EH (cell line): ENCODE measurements around the gene KHDRBS2.
"Not testable (repeated sequence)": the region's sequence is repeated elsewhere in the genome, so short reads cannot be mapped to it uniquely, and the experiment has no call there.

Experiments
- DNase-seq: peaks from one replicate; pipeline ENCODE4 v3.0.0-alpha.2; 2015; ENCODE audit warnings: low read depth

KHDRBS2 gene

GRCh38 chr6:61867635-61868034, 418.4 kb downstream of the KHDRBS2 start:
- no peak for DNase-seq

- no peak for DNase-seq
Measured at GRCh38 chr6:61857541-61857940, 428.5 kb downstream of the KHDRBS2 start.

- no peak for DNase-seq
Measured at GRCh38 chr6:61841958-61842357, 444.1 kb downstream of the KHDRBS2 start.

- DNase-seq, result no peak
Measured at GRCh38 chr6:61835237-61835636, 450.8 kb downstream of the KHDRBS2 start.

GRCh38 chr6:61833176-61833755, 452.8 kb downstream of the KHDRBS2 start:
- no peak for DNase-seq

- DNase-seq, result no peak
Measured at GRCh38 chr6:61817716-61818115, 468.3 kb downstream of the KHDRBS2 start.

- DNase-seq, result no peak
Measured at GRCh38 chr6:61810047-61810446, 476.0 kb downstream of the KHDRBS2 start.

GRCh38 chr6:61809004-61809595, 476.9 kb downstream of the KHDRBS2 start:
- DNase-seq, result no peak

- DNase-seq, result no peak
Measured at GRCh38 chr6:61787998-61788397, 498.0 kb downstream of the KHDRBS2 start.

- not testable (repeated sequence) for DNase-seq
Measured at GRCh38 chr6:61769446-61769845, 516.6 kb downstream of the KHDRBS2 start.

- no peak for DNase-seq
Measured at GRCh38 chr6:61755739-61756138, 530.3 kb downstream of the KHDRBS2 start.

GRCh38 chr6:61751986-61752385, 534.0 kb downstream of the KHDRBS2 start:
- no peak for DNase-seq

GRCh38 chr6:61745994-61746393, 540.0 kb downstream of the KHDRBS2 start:
- no peak for DNase-seq

- DNase-seq, result no peak
Measured at GRCh38 chr6:61711849-61712248, 574.2 kb downstream of the KHDRBS2 start.

- no peak for DNase-seq
Measured at GRCh38 chr6:61688165-61688564, 597.9 kb downstream of the KHDRBS2 start.

GRCh38 chr6:61682562-61682961, 603.5 kb downstream of the KHDRBS2 start:
- no peak for DNase-seq

GRCh38 chr6:61679625-61680024, 606.4 kb downstream of the KHDRBS2 start:
- no peak for DNase-seq

GRCh38 chr6:61675734-61676133, 610.3 kb downstream of the KHDRBS2 start:
- DNase-seq, result no peak

- DNase-seq, result no peak
Measured at GRCh38 chr6:61649845-61650244, 636.2 kb downstream of the KHDRBS2 start.

GRCh38 chr6:61640463-61640862, 645.6 kb downstream of the KHDRBS2 start:
- no peak for DNase-seq
